ENCODE measurements around the gene DHRSX. TPM values are rescaled to one million over a fixed set of nuclear protein-coding genes. Genes with fewer than 3 reads are reported as not detected.

The DHRSX gene
- total RNA-seq, 4 donors from 2014 or later = 19.6 to 22.4 (median 21.0) TPM

DNA sequence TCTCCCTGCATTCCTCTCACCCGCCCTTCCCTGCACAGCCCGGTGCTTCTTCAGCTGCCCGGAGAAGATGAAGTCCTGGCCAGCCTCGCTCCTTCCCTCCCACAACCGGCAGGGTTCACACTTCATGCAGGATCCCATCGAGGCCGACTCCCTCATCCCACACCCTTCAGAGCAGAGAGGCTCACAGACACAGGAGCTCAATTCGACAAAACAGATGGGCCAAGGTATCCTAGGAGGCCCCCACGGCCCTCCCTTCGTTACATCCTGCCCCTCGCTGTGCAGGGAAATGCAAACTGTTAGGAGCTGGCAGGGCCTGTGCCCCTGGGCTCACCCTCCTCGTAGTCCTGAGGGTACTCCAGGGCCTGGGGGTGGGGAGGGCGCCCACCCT, 238.1 kb downstream of the DHRSX start:
- peaks cover 14 to 34% (median 23%) of the 10 kb centered on the region in 4 donors for H3K36me3 ChIP-seq
- H3K9me3 ChIP-seq = no peaks in the 10 kb centered on the region
- H3K27ac ChIP-seq (replicated peaks in 1 of 4) = no peak overlapping the region
- H3K27me3 ChIP-seq = no peaks in the 10 kb centered on the region
- no peak for TF ChIP-seq POLR2AphosphoS5 (IDR thresholded peaks at IDR 0.05)
- TF ChIP-seq, protein P1, sequence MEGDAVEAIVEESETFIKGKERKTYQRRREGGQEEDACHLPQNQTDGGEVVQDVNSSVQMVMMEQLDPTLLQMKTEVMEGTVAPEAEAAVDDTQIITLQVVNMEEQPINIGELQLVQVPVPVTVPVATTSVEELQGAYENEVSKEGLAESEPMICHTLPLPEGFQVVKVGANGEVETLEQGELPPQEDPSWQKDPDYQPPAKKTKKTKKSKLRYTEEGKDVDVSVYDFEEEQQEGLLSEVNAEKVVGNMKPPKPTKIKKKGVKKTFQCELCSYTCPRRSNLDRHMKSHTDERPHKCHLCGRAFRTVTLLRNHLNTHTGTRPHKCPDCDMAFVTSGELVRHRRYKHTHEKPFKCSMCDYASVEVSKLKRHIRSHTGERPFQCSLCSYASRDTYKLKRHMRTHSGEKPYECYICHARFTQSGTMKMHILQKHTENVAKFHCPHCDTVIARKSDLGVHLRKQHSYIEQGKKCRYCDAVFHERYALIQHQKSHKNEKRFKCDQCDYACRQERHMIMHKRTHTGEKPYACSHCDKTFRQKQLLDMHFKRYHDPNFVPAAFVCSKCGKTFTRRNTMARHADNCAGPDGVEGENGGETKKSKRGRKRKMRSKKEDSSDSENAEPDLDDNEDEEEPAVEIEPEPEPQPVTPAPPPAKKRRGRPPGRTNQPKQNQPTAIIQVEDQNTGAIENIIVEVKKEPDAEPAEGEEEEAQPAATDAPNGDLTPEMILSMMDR (IDR thresholded peaks at IDR 0.05) = no peak
- no peak for TF ChIP-seq EP300 (IDR thresholded peaks at IDR 0.05)
- TF ChIP-seq POLR2A (IDR thresholded peaks at IDR 0.05; ENCODE audit: low read depth) = no peak
- intact Hi-C loops (cut with DNase I) = no loop called here
- DNase-seq (ENCODE audit: extremely low spot score) = no peak
- WGBS = 60% methylated on average over 11 of the region's 13 CpGs
- no peak overlapping the region for H3K4me3 ChIP-seq
- peaks cover 0 to 10% (median 4%) of the 10 kb centered on the region in 4 donors for H3K4me1 ChIP-seq

GRCh38 chrX:2261831-2262667, 238.7 kb downstream of the DHRSX start:
- Histone ChIP-seq H3K9me3 (no peaks in the 10 kb centered on the region), H3K27ac (replicated peaks in 1 of 4) (no peak overlapping the region), H3K4me3 (no peak overlapping the region), H3K36me3 (peaks cover 14 to 33% (median 23%) of the 10 kb centered on the region in 4 donors), H3K27me3 (no peaks in the 10 kb centered on the region), H3K4me1 (peaks cover 0 to 10% (median 4%) of the 10 kb centered on the region in 4 donors)
- WGBS = 72% methylated on average over 19 of the region's 20 CpGs
- DNase-seq (ENCODE audit: extremely low spot score) = no peak
- intact Hi-C loops (cut with DNase I) = no loop called here
- TF ChIP-seq POLR2A (IDR thresholded peaks at IDR 0.05; ENCODE audit: low read depth) = no peak
- TF ChIP-seq, protein P1 (IDR thresholded peaks at IDR 0.05) = no peak
- no peak for TF ChIP-seq POLR2AphosphoS5 (IDR thresholded peaks at IDR 0.05)
- TF ChIP-seq EP300 (IDR thresholded peaks at IDR 0.05) = no peak

- intact Hi-C loops (cut with DNase I) = no loop called here
- DNase-seq (ENCODE audit: extremely low spot score) = no peak
- peaks cover 0 to 6% (median 0%) of the 10 kb centered on the region in 4 donors for H3K9me3 ChIP-seq
- H3K4me3 ChIP-seq = no peak overlapping the region
- TF ChIP-seq POLR2AphosphoS5 (IDR thresholded peaks at IDR 0.05) (no peak), EP300 (IDR thresholded peaks at IDR 0.05) (no peak), POLR2A (IDR thresholded peaks at IDR 0.05; ENCODE audit: low read depth) (no peak)
- TF ChIP-seq, protein P1 (IDR thresholded peaks at IDR 0.05) = no peak
- H3K36me3 ChIP-seq = no peaks in the 10 kb centered on the region
- H3K27ac ChIP-seq (replicated peaks in 1 of 4) = no peak overlapping the region
- WGBS = 88% methylated on average over 12 of the region's 12 CpGs
- no peaks in the 10 kb centered on the region for H3K27me3 ChIP-seq
- H3K4me1 ChIP-seq = no peaks in the 10 kb centered on the region
Observed at GRCh38 chrX:2252331-2253065, 248.3 kb downstream of the DHRSX start.

DNA sequence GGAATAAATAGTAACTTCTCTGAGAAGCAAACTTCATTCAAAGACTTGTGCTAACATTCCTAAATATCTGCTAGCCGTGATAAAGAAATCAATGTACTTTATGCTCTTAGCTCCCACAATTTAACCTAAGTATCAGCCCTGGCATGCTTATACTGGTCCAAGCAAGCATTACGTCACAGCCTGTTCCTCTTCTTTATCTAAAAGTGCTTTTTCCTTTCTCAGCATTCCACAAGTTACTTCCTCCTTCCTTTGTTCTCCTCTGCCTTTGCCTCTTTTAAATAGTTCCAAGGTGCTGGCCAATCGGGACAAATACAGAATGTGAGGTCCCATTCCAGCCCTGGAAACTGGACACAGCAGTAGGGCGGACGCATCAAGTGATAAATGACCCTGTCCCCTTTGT, 249.6 kb downstream of the DHRSX start:
- DNase-seq (ENCODE audit: extremely low spot score) = no peak
- intact Hi-C loops (cut with DNase I) = no loop called here

More for the DNA sequence above, 249.6 kb downstream of the DHRSX start:
- no peak overlapping the region for H3K4me3 ChIP-seq
- H3K27ac ChIP-seq (replicated peaks in 1 of 4) = no peak overlapping the region
- H3K4me1 ChIP-seq = no peaks in the 10 kb centered on the region
- peaks cover 0 to 6% (median 0%) of the 10 kb centered on the region in 4 donors for H3K9me3 ChIP-seq
- WGBS = 92% methylated on average over 5 of the region's 5 CpGs
- TF ChIP-seq POLR2A (IDR thresholded peaks at IDR 0.05; ENCODE audit: low read depth) (no peak), EP300 (IDR thresholded peaks at IDR 0.05) (no peak), POLR2AphosphoS5 (IDR thresholded peaks at IDR 0.05) (no peak)
- TF ChIP-seq, protein P1 (IDR thresholded peaks at IDR 0.05) = no peak
- no peaks in the 10 kb centered on the region for H3K27me3 ChIP-seq
- H3K36me3 ChIP-seq = no peaks in the 10 kb centered on the region

Data from esophagus muscularis mucosa (tissue), 4 donors.